NCI-H226 (cell line): Measurements from ENCODE around the gene MTERF4.
A peak's percentile ranks its signal among the peaks of the same experiment; 100 is the strongest.

Experiments used
- DNase-seq: peaks from one replicate; pipeline ENCODE4 v3.0.0-alpha.2; 2015

MTERF4 gene

GRCh38 chr2:241067501-241068135 lies 34.5 kb downstream of the MTERF4 start:
- no peak for DNase-seq

- DNase-seq: peak; percentile 12
Observed at GRCh38 chr2:241066893-241067341, 35.2 kb downstream of the MTERF4 start.

- DNase-seq: no peak
Observed at GRCh38 chr2:241066171-241066892, 35.8 kb downstream of the MTERF4 start.

- DNase-seq: no peak
Observed at GRCh38 chr2:241065355-241065803, 36.7 kb downstream of the MTERF4 start.

- no peak for DNase-seq
Observed at GRCh38 chr2:241064802-241065354, 37.2 kb downstream of the MTERF4 start.

- DNase-seq: peak; percentile 32
Observed at GRCh38 chr2:241064008-241064801, 37.9 kb downstream of the MTERF4 start.

- DNase-seq: no peak
Observed at GRCh38 chr2:241063587-241063986, 38.5 kb downstream of the MTERF4 start.

- DNase-seq: no peak
Observed at GRCh38 chr2:241063093-241063551, 39.0 kb downstream of the MTERF4 start.

- no peak for DNase-seq
Observed at GRCh38 chr2:241062389-241063092, 39.5 kb downstream of the MTERF4 start.

- DNase-seq: no peak
Observed at GRCh38 chr2:241061275-241061674, 40.8 kb downstream of the MTERF4 start.

- DNase-seq: no peak
Observed at GRCh38 chr2:241053576-241054251, 48.4 kb downstream of the MTERF4 start.

GRCh38 chr2:241052677-241053360 lies 49.3 kb downstream of the MTERF4 start:
- DNase-seq: no peak

GRCh38 chr2:241051578-241052487 lies 50.3 kb downstream of the MTERF4 start:
- DNase-seq: no peak

GRCh38 chr2:241050624-241051577 lies 51.2 kb downstream of the MTERF4 start:
- no peak for DNase-seq

GRCh38 chr2:241049739-241050623 lies 52.1 kb downstream of the MTERF4 start:
- DNase-seq: no peak

- no peak for DNase-seq
Observed at GRCh38 chr2:241048949-241049343, 53.1 kb downstream of the MTERF4 start.

GRCh38 chr2:241048149-241048948 lies 53.7 kb downstream of the MTERF4 start:
- DNase-seq: no peak
